Activated CD4-positive, alpha-beta T cell treated with anti-CD3 and anti-CD28 coated beads, Interleukin-2, amount 50 U/mL, for 1 hour (primary cell): ENCODE measurements around the gene OR6S1.
A peak's percentile ranks its signal among the peaks of the same experiment; 100 is the strongest.

Experiments
- DNase-seq: peaks from one replicate; pipeline ENCODE4 v3.0.0-alpha.2; 2020

OR6S1 gene

GRCh38 chr14:20641591-20641990, at the start of gene OR6S1:
OR6S1 (minus strand) TSS chr14:20641691; CDS start chr14:20641691, 0 bp downstream.
- no peak for DNase-seq

DNA sequence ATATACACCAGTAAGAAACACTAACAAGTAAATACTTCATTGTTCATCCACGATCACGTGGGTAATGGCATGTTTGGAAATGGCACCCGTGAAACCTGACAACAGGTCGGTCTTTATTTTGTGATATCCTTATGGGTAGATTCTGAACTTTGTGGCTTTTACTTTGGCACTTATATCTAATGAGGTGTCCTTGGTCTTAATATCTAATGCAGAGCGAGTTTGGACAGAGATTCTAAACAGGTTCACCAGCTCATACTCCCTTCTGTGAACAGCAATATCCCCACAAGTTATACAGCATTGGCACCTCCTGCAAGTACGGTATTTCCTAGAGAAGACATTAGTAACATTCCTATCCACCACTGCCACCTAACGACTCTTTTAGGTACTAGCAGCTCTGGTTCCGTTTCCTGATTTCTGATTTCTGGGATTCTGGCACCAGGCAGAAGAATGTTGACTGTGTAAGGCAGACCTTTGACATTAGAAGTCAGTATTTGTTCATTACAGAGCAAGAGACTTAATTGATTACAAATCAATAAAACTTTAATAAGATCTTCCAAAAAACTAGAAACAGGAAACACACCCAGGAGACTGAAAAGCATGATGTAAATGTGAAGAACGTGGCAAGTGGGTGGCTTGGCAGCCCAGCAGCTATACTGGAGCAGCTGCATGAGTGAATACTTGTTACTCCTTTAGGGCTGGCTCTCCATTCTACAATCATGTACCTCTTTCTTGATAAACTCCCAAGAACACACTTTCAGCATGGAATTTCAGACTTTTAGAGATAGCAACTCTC, 49.6 kb upstream of the OR6S1 start:
- peak; percentile 29 for DNase-seq

DNA sequence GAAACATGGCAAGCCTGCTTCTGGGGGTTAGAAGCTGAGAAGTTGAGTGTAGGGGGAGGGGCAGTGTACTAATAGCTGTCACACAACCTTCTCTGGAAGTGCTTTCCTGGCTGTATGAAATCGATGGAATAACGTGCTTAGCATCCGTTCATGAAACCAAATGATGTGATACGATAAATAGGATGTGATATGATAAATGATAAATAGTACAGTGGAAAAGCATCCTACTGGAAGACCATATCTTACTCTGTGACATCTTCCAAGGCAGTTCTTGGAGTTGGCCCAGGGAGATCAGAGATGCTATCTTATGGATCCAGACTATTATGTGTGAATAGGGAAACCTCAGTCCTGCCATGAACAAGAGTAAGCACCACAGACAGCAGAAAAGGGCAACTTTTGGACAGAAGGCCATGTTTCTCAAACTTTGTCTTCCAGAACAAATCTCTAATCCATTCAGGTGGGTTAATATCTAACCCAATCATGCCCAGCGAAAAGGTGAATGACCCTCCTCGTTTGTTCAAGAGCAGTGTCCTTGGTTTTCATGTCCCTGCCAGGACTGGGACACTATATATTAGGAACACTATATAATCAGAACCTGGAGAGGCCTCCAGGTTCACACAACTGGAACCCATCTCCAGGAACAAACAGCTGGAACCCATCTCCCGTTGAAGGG, 46.8 kb upstream of the OR6S1 start, which contains the start of gene ANG:
Gene ANG (plus strand): TSS at position 598 of the 673 bp plus-strand sequence. CDS start 4,801 bp downstream, outside the sequence.
- DNase-seq: no peak

- DNase-seq: no peak
Measured at GRCh38 chr14:20687362-20688166, 46.1 kb upstream of the OR6S1 start.

GRCh38 chr14:20686386-20687143, 45.1 kb upstream of the OR6S1 start:
- DNase-seq: no peak

DNA sequence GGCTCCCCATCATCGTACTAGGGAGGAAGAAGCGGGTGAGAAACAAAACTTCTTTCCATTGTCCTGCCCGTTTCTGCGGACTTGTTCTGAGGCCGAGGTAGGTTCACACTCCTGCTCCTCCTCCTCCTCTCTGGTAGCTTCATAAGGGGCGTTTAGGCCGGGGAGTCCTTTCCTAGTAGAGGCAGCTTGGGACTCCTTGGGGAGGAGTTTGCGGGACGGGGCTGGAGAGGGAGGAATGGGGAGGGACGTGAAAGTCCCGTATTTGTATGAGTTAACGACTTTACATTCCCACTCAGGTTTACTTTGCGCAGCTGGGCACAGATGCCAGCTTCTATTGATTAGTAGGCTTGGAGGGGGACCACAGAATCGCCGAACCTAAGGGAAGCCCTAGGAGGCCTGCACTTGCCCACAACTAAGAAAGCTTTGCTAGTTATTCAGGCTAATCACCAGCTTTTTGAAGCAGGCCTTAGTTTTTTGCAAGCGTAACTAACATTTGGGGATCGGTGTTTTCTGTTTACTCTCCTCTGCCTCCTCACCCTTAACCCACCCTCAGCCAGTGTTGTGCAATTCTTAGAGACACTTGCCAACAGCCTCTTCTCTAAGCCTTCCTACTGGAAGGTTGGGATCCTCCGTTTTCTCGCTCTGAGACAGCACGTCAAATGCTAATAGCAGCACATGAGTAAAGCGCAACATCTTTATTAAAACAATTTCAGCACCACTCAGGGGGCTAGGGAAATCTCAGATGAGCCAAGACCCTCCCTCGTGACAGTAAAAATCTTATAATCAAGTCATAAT, 43.4 kb upstream of the OR6S1 start:
- no peak for DNase-seq

- DNase-seq: peak; percentile 78
Measured at GRCh38 chr14:20683891-20684661, 42.6 kb upstream of the OR6S1 start, which contains the start of gene RNASE4. RNASE4 (plus strand) TSS chr14:20684560; CDS start chr14:20699372, 14,812 bp downstream.

GRCh38 chr14:20683125-20683890, 41.8 kb upstream of the OR6S1 start:
- DNase-seq: peak; percentile 76

GRCh38 chr14:20682435-20683124, 41.1 kb upstream of the OR6S1 start:
- DNase-seq: peak; percentile 72

DNA sequence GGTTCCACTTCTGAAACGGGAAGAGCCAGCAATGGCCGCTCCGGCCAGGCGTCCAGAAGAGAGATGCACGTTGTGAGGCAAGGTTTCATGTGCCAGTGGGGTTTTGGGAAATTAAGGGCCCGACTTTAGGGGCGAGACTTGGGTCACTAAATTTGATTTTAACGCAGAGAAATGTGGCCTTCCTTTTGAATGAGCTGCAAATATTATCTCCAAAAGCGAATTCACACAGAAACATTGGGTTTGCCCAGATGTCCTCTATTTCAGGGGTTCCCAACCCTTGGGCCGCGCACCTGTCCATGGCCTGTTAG, 40.6 kb upstream of the OR6S1 start:
- DNase-seq: no peak

DNA sequence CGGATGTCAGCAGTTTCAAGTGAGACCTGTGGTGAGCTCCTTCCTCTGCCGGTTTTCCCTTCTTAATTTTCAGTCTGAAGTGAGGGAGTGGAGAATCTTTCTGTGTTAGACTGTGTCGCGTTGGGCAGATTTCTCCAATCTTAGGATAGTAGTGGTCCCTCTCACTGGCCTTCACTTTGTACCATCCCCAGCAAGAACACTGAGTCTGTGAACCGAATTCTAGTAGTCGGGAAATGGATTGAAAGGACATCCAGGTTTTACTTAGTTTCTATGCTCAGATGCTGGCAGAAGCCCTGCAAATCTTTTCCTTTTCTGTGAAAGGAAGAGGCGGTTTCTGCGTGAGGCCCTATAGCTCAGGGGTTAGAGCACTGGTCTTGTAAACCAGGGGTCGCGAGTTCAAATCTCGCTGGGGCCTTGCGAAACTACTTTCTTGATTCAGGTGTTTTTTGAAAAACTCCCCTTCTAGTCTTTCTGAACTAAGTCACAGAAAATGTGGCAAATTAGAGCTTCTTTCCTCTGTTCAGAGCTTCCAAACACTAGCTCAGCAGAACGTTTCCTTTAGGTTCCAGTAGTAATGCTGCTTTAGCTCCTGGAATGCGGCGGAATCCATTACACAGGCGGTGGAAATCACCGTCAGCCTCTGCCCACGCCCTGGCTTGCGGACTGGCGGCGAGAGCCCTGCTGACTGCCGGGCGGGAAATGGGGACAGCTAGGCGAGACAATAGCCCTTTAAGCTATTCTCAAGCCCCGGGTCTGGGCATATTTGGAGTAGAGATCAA, 40.0 kb upstream of the OR6S1 start:
- peak; percentile 89 for DNase-seq

DNA sequence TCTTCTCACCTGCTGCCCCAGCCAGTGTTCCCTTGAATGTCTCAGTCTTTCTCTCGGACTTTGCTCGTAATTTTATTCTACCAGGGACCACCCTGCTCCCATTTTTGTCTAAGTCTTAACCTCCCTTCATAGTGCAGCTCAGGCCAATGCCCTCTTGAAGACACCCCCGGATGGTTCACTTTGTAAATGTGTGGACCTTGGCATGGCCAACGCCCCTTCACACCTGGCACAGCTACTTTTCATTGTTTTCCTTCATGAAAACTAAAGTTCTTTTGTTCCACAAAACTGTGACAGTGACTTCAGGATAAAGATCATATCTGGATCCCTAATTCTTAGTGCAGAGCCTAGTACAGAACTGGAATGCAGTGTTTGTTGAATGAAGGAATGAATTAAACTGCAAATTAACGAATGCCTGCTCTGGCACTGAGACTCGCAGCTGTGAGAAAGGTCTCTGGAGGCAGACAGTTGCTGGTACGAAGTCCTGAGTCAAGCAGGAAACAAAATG, 39.4 kb upstream of the OR6S1 start:
- DNase-seq: no peak

GRCh38 chr14:20680363-20680762, 38.9 kb upstream of the OR6S1 start:
- no peak for DNase-seq

GRCh38 chr14:20679907-20680306, 38.4 kb upstream of the OR6S1 start:
- no peak for DNase-seq

GRCh38 chr14:20676072-20676471, 34.6 kb upstream of the OR6S1 start:
- no peak for DNase-seq

- no peak for DNase-seq
Measured at GRCh38 chr14:20675669-20676068, 34.2 kb upstream of the OR6S1 start.

GRCh38 chr14:20671597-20672283, 30.2 kb upstream of the OR6S1 start:
- no peak for DNase-seq

GRCh38 chr14:20668969-20669368, 27.5 kb upstream of the OR6S1 start:
- no peak for DNase-seq
